NCI-H2227 (cell line): Measurements from ENCODE around the gene HNRNPR.
"Not testable (repeated sequence)": the region's sequence is repeated elsewhere in the genome, so short reads cannot be mapped to it uniquely, and the experiment has no call there.

Source experiments
- DNase-seq: peaks from one replicate; lab custom pipeline; 2025; ENCODE audit not compliant: unreplicated experiment; lab: John Stamatoyannopoulos, UW

Gene HNRNPR

DNA sequence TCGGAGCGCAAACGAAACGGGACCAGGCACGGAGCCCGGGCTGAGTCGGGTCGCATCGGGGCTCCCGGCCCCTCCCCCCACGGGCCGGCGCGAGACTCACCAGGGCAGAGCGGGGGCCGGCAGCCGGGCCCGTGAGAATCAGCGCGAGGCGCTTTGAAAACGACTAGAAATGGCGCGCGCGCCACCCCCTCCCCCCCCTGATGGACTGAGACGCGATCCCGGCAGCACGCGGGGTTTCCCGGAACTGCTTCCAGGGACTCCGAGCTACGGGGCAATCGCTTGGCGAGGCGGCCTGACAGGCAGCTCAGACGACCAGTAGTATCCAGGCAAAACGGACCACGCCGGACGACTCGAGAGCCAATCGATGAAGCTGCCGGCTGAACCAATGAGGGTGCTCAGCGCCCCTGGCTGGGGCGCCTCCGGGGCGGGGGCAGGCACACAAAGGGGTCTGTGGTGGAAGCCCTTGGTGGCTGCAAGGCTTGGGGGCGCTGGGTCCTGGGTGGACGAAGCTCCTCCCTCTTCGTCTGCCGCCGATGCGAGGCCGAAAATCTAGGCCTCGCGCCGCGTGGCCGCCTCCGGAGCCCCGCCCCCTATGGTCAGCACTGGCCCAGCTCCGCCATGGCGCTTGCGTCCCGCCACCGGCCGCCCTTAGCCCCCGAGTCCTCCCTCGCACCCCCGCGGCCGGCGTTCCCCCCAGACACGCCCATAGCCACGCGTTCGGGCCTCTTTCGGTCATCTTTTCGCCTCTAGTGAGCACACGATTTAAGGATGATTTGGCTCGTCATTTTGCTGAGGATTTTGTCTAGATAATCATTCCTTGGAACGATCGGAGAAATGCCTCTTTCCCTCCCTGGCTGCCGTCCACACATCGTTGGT is at the start of gene HNRNPR:
TSS of gene HNRNPR (minus strand) at position 174 of the 876 bp plus-strand sequence. CDS start 3,276 bp downstream, outside the sequence.
- peak; percentile 100 for DNase-seq

DNA sequence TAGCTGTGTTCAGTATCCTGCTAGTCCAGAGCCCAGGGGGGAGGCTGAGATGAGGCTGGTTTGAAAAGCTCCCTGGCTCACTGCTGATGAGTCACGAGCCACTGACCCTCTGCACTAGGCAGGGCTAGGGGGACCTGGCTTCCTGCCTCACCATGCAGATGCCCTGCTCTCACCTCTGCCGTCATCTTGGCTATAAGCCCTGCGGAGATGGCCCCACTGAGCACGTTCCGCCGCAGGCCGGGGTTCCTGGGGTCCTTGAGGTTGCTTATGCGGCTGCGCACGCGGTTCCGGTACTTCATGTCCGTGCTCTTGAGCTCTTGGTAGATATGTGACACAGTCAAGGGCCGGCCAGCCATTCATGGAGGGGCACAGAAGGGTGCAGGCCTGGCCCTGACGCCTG is 49.6 kb upstream of the HNRNPR start:
- DNase-seq = no peak

DNA sequence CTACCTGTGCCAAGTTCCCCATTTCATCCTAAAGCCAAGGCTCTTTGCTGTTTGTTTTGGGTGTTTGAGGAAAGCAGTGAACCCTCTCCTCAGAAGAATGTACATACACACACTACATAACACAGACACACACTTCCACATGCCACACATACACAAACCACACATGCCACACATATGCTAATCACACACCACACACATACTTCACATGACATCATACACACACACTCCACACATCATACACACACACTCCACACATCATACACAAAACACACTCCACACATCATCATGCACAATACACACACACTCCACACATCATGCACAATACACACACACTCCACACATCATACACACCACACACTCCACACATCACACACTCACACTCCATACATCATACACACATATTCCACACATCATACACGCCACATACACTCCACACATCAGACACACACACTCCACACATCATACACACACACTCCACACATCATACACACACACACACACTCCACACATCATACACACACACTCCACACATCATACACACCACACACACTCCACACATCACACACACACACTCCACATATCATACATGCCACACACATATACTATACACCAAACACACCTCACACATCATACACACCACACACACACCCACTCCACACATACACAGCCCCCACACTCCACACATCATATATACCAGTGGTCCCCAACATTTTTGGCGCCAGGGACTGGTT is 48.2 kb upstream of the HNRNPR start:
- no peak for DNase-seq

DNA sequence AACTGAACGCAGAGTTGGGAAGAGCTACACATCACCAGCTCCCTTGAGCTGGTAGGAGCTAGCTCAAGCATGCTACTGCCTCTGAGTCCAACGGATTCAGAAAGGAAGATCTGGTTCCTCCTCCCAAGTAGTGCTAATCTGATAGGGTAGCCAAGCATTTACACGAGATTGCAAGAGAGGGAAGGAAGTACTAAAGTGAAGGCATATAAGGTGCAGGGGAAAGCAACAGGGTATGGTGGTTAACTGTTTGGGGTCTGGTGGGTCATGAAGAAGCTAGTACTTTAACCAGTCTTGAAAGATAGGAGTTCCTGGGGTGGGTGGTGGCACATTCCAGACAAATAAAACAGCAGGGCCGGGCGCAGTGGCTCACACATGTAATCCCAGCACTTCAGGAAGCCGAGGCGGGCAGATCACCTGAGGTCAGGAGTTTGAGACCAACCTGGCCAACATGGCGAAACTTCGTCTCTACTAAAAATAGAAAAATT is 45.8 kb upstream of the HNRNPR start:
- no peak for DNase-seq

DNA sequence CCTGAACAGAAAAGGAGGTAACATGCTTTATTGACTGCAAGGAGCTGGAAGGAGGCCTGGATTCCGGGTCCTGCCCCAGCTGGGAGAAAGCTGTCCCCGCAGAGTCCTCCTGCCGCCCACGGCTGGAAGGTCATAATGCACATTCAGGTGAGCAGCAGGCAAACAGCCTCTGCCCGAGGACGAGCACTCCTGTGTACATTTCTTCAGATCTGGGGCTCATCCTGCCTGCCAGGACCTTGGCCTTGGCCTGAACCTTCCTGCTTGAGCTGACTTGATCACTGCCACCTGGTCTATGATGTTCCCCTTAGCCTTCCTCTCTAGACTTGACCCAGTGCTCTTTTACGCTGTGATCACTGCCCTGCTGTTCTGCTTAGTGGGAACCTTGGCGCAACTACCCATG is 43.4 kb upstream of the HNRNPR start:
- DNase-seq = no peak

DNA sequence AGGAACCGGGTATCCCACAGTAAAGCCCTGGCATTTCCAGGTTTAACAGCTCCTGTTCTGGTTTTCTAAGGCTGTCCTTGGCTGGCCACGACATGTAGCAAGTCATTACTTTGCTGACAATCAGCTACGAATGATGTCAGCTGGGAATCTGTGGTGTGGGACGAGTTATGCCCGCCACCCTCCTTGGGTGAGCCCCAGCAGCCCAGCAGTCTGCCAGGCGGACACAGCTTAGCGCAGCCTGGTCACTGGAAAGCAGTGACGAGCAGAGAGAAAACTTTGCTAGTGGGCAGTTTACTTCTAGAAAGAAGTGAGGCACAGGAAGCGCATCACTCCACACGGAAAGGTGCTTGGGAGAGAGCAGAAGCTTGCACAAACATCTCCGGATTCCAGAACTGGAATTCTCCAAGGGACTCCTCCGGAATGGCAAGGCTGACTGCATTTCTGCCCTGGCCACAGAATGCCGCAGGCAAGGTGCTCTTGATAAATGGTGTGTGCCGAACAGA is 41.1 kb upstream of the HNRNPR start:
- DNase-seq = no peak

DNA sequence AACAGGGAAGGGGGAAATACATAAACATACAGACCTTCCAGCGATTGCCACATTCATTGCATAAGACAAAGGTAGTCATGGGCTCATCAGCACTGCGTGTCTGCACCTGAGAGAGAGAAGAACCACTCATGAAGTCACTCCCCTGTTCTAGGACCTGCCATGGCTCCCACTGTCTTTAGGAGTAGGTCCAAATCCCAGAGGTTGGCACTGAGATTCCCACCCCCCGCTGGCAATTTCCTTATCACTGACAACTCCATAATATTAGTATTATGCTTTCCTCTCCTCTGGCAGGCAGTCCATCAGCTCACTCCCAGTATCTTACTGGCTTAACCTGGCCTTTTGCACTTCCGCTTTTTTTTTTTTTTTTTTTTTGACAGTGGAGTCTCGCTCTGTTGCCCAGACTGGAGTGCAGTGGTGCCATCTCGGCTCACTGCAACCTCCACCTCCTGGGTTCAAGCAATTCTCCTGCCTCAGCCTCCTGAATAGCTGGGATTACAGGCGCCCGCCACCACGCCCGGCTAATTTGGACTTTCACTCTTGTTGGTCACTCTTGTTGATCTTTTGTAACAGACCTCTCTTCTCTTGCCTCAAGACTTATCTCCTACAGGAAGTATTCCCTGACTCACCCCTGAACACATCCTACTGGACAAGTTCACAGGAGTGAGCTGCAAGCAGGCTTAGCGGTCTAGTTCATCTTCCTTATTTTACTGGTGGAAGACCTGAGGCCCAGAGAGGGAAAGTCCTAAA is 40.4 kb upstream of the HNRNPR start:
- no peak for DNase-seq

DNA sequence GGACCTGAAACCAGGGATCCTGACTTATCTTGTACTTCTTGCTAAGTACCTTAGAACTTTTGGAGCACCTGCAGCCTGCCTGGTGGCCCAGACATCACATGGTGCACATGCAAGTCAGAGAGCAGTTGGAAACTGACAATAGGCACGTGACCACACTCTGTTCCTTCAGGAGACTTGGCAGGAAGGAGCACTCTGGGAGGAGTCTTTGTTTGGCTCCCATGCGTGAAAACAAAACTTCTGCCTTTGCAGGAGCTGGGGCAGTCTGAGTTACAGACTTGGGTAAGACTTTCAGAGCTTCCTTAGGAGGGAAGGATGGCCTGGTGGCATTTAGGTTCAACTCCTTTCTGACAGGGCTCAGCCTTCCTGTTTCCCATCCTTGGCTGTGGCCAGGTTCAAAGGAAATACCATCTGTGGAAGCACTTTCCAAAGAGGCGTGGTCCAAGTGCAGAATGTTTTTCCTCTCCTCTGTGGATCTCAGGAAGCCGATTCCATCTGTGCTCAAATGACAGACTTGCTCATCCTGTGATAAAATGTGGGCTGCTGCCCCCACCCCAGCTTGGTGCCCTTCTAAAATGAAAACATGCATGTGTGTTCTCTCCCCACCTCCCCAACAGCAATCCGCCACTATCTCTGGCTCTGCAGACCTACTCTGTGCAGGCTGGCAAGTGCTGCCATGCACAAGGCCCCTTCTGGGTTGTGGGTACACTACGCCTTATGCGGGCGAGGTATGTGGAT is 39.7 kb upstream of the HNRNPR start:
- DNase-seq = no peak

DNA sequence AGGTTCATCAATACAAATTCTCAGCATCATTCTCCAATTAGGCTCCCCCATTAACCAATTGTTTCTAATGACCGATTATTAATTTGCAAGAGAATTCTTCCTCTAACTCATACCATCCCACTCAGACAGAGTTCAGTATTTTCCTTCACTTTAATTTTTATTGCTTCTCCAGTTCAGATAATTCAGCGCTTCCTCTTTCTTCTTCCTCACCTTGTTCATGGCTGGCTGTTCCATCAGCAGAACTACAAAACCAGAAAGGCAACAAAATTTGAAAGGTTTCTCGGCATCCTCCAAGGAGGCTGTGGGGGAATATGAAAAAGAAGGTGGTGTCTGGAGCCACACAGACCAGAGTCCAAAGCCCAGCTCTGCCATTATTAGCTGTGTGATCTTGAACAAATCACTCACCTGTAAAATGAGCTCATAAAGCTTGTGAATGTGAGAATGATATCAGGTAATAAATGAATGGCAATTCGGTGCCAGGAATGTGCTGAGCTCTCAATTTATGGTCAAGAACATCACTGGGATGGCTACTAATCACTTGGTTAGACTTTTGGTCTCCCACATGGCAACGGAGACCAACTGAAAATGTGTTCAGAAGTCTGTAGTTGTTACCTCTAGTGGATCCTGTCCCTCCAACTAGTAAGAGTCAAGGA is 37.3 kb upstream of the HNRNPR start:
- DNase-seq = no peak

DNA sequence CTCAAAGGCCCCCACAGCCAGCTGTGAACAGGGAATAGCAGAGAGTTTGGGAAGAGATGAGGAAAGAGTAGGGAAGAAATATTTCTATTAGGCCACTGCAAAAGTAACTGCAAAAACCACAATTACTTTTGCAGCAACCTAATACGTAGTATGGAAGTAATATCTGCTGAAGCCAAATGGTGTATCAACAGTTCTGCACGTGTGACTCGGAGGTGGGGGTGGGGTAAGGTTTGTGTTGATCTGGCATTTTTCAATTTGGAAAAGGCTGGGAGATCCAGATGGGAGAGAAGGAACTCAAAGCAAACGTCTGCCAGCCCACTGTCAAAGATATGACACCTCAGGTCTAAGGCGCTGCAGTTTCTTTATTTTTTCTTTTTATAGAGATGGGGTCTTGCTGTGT is 36.6 kb upstream of the HNRNPR start:
- no peak for DNase-seq

DNA sequence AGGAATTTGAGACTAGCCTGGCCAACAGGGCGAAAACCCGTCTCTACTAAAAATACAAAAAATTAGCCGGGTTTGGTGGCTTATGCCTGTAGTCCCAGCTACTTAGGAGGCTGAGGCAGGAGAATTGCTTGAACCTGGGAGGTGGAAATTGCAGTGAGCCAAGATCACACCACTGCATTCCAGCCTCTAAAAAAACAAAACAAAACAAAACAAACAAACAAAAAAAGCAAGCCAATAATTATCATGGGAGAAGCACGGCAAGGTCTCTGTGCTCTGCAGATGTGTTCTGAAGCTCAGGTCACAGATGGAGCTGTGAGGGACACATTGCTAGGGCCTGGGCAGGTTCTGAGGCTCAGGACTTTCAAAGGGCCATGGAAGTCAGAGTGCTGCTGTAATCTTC is 36.2 kb upstream of the HNRNPR start:
- DNase-seq = not testable (repeated sequence)

DNA sequence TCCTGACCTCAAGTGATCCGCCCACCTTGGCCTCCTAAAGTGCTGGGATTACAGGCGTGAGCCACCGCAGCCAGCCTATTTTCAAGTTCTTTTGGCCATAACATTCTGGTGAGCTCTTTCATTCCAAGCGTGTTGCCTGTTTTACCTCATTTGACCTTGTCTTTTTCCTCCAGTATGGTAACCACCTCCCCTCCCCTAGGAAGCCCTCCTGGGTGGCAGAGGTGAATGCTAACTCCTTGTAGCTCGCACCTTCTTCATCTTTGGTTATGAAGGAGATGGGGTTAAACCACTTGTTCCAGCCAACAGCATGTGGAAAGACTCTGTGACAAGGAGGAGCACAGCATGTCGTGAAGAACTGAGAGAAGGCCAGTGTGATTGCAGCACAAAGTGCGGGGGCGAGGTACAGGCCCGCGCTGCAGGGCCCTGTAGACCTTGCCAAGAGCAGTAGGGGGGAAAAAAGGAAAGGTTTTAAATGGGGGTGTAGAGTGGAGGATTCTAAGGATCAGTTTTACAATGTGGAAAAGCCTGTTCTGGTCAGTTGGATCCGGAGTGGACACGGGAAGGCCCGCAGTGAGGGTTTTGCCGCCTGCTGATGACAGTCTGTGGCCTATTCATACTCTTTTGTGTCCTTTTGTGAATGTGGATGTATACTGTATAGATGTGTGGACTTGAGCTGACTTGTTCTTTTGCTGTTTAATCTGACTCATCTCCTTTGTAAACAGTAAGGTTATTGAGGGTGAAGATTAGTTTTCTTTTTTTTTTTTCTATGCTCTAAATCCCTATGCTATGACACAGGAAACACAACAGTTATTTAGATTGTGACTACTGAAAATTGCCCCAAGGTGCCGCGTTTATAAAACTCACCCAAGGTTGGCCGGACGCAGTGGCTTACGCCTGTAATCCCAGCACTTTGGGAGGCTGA is 33.1 kb upstream of the HNRNPR start:
- peak; percentile 45 for DNase-seq

DNA sequence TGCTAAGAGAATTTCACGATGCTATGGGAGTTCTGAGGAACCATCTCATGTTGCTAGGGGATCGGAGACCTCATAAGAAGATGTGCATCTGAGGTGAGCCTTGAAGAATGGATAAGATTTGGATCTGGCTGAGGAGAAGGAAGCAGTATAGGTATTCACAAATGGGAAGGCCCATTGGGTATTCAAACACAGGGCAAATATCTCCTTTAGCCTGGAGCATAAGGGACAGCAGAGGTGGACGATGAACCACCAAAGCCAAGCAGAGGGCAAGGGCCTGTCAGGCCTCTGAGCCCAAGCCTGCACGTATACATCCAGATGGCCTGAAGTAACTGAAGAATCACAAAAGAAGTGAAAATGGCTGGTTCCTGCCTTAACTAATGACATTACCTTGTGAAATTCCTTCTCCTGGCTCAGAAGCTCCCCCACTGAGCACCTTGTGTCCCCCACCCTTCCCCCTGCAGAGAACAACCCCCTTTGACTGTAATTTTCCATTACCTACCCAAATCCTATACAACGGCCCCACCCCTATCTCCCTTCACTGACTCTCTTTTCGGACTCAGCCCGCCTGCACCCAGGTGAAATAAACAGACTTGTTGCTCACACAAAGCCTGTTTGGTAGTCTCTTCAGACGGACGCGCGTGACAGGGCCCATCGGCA is 30.1 kb upstream of the HNRNPR start:
- DNase-seq = not testable (repeated sequence)

DNA sequence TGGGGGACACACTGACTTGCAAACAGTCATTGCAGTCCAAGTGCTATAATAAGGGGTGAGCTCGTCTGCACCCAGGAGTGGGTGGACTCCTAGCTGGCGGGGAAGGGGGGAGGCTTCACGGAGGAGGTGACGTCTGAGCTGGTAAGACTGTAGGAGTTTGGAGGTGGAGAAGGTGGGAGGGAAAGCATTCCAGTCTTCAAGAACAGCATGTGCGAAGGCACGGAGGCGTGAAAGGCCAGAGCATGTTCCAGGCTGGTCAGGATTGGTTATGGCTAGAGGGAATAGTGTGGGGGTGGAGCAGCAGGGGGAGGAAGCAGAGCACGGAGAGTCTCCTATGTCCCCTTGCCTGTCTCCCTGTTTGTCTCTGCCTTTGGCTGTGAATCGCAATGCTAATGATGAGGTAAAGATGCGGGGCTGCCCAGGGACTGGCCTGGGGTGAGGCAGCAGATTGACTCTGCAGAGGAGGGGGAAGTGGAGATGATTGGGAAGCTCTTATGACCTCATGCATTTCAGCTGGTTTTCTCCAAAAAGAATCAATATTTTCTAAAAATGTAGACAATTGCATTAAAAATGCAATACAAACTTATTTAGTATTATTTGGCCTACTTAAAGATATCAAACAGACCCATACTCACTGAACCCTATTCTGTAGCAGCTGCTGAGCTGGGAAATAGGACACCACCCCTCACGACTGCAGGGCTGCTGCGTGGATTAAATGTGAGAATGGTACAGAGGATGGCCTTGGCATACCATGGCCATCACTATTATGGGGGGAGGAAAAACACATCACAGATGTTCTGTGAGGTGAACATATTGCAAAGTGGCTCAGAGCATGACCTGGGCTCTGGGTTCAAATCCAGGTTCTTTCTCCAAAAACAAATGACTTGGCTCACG is 28.1 kb upstream of the HNRNPR start:
- DNase-seq = peak; percentile 32

DNA sequence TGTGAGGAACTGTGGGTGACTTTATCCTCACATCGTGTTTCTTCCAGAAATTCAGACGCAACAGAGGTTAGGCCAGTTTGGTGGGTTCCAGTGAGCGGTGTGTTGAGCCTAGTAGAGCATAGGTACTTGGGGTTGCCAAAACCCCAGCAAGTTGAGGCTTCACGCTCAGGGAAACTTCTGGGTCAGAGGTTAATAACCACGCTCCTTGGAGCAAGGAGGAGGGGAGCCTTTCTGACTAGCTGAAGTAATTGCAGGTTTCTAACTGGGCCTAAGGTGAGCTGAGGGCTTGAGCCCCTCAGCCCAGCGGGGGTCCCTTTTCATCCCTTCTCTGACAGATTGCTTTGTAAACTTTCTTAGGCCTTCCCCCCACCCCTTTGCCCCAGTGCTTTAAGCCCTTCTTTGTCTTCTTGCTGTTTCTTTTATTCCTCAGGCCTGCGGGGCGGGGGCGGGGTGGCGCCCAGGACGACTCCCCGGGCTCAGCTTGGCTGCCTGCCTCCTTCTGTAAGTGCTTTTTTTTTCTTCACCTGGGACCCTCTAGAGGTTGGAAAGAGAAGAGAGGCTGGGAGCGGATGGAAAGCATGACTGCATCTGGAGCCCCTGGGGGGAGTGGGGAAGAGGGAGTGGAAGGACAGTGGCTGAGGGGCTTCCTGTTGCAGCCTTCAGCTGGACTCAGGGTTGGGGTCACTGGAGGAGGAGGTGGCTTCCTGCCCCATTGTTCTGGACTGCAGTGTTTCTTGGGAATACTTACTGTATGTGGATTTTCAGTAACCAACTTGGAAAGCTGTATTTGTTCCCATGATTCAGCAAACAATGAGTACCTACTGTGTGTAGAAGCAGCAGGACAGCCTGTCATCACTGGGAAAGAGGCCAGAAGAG is 26.9 kb upstream of the HNRNPR start:
- DNase-seq = peak; percentile 92

DNA sequence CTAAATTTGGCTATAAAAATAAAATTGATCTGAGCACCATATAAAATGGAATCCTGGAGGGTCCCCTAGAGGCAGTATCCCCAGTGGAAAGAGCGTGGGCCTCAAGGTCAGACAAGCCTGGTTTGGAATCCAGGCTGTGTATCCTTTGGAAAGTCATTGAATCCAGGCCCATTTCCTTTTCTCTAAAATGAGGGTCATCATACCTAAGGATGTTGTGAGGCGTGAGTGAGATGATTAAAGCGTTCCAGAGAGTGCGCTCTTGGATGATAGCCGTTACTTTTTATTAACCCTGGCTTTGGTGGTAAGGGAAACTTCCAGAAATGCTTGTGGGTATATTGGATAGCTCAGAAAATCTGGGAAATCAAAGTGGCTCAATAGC is 26.2 kb upstream of the HNRNPR start:
- DNase-seq = no peak
